GM12873 (cell line): ENCODE measurements around the gene PPP1R17.
A peak's percentile ranks its signal among the peaks of the same experiment; 100 is the strongest.

Experiments used
- TF ChIP-seq, protein P1 (sequence below): IDR thresholded peaks from 2 replicates; pipeline ENCODE4 v1.5.1; 2012; ENCODE audit warnings: low read depth, mild to moderate bottlenecking, moderate library complexity, low read length, control low read depth; ENCODE audit not compliant: insufficient read depth; ENCODE audit errors: missing control alignments

Gene PPP1R17

DNA sequence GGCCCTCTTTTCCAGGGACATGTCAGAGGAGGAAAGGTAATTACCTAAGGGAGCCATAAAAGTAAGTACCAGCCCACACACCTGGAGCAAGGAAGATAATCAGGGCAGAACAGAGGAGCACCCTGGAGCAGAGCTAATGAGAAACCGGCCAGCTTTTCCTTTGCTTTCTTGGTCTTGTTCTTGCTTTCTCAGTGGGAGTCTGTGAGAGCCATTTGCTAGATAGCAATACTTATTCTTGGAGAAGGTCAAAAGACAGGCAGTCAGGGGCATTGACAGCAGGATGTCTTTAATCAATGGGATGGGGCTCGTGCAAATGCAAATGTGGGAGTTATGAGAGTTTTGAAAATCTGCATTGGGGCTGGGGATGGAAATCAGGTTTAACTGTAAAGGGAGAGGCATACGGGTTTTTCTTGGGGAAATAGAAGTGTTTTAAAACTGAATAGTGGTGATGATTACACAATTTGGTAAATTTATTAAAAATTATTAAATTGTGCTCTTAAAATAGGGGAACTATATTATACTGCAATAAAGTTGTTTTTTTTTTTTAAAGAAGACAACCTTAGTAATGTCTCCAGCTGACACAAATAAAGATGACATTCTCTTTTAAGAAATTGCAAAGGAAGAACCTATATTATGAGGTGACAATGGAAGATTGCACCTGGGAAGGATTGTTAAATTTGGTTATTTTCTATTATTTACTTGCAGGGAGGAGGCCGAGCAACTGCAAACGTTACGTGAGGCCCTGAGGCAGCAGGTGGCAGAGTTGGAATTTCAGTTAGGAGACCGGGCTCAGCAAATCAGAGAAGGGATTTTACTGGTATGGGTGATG lies 35.6 kb upstream of the PPP1R17 start:
- TF ChIP-seq, protein P1, sequence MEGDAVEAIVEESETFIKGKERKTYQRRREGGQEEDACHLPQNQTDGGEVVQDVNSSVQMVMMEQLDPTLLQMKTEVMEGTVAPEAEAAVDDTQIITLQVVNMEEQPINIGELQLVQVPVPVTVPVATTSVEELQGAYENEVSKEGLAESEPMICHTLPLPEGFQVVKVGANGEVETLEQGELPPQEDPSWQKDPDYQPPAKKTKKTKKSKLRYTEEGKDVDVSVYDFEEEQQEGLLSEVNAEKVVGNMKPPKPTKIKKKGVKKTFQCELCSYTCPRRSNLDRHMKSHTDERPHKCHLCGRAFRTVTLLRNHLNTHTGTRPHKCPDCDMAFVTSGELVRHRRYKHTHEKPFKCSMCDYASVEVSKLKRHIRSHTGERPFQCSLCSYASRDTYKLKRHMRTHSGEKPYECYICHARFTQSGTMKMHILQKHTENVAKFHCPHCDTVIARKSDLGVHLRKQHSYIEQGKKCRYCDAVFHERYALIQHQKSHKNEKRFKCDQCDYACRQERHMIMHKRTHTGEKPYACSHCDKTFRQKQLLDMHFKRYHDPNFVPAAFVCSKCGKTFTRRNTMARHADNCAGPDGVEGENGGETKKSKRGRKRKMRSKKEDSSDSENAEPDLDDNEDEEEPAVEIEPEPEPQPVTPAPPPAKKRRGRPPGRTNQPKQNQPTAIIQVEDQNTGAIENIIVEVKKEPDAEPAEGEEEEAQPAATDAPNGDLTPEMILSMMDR: no peak

DNA sequence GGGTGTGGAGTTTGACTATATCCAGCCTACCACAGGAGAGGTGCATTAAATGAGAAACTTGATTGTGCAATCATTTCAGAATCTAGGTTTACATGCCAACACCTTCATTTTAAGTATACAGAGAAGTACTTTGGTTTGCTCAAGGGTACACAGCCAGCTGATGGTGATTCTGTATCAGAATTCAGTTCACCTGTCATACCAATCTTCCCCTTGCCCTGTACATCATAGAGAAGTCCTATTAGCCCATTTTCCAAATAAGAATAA lies 35.0 kb upstream of the PPP1R17 start:
- TF ChIP-seq, protein P1: no peak

DNA sequence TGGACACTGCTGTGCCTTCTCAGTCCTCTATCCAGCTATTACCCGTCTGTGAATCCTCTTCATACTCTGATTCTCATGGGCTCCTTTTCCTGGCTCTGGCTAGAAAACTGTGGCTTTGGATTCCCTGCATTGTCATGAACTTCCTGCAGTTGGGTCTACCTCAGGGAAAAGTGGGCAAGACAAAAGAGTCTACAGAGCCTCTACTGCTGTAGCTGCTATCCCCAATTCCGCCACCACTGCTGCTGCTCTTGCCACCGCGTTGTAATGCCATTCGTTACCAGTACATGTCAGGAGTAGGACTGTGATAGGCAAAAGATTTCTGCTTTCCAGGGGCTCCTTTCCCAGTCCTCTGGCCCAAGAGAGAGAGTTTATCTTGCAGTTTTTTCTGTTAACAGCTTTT lies 23.9 kb upstream of the PPP1R17 start:
- TF ChIP-seq, protein P1: peak; percentile 8

DNA sequence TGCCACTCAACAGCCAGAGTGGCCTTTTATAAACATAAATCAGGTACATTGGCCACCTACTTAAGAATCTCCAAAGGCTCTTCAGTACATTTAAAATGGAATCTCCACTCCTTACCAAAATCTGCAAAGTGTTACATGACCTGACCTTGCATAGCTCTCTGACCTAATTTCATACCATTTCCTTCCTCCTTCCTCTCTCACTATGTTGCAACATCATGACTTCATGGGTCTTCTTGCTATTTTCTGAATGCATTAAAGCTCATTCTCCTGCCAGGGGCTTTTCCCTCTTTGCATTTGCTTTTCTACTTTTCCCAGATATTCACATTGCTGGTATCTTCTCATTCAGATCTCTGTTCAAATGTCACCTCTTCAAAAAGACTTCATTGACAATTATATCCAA lies 22.1 kb upstream of the PPP1R17 start:
- TF ChIP-seq, protein P1: no peak

DNA sequence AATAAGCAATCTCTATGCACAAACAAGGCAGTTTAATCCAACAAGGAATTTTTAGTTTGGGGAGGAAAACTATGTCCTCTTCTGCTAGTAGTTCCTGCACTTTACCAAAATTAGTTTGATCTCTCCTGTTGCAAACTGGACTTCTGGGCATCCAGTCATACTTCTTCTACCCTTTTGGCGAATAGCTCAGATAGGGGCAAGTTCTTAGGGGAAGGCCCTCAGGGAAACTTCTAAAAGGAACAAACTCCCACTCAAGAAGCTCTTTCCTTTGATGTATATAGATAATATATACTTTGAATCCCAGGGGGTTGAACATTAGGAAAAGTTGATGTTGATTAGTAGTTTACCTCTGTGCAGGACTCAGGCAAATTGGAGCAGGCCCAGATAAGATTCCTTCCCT lies 21.5 kb upstream of the PPP1R17 start:
- TF ChIP-seq, protein P1: no peak

DNA sequence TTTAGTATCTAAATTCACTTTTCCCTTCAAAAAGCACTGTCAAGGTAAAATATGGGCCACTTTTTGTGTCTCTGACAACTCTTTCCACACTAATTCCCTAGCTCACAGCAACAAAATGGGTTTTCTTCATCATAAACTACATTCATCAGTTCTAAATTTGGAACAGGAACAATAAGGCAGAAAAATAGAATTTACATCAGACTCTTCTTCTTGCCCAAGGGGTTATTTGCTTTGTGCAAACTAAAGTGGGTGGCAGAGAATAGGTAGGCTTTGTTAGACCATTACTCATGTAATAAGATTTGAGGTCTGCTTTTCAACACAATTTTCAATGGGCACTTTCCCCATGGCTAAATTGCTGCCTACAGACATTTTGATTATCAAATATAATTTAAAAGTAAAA lies 17.6 kb upstream of the PPP1R17 start:
- TF ChIP-seq, protein P1: no peak

DNA sequence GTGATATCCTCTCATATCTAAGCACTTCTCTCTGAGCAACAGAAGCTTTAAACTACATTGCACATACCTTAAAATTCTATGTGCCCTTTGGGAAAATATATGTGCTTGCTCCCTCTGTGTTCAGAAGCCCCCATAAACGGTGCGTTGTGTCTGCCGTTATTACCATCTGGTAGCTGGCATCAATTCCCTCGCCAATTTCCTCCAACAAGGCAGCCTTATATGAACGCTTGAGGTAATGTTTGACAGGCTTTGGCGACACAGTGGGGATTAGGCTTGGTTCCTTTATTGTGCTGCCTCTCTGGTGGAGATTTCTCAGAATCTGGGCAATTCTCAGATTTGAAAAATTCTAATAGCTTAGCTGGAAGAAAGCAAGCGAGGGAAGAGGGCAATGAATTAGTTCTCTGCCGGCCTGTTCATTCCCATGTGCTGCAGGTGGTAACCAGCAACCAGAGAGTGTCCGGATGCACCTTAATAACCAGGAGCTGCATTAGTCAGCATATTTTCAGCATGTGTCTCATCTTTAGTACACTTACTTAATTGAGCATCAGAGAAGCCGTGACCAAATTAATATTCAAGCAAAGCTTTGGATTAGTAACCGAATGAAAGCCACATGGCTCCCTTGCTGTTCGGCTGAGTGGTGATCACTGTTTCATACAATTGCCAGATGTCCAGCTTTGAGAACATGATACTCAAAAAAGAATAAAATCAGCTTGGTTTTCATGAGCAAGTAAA lies 7.3 kb upstream of the PPP1R17 start:
- TF ChIP-seq, protein P1: no peak
